PC-3 (cell line): ENCODE measurements around the gene SIPA1L3. TPM values are rescaled to one million over a fixed set of nuclear protein-coding genes. Genes with fewer than 3 reads are reported as not detected.

ENCODE experiments used
- ATAC-seq: fragments of 200-7000 bp; cut with Tn5 transposase; 2 replicates; pipeline ENCODE4 v1.9.1; 2020; ENCODE audit warnings: mild to moderate bottlenecking, moderate library complexity
- BruUV-seq: library from RNA; stranded (reverse); fragments of 400-500 nt; replicated peaks from 2 replicates; lab custom pipeline; 2021; lab: Mats Ljungman, UMichigan
- CTCF ChIA-PET: fragments of 300-600 bp; sonication (Branson Sonifier 250); formaldehyde crosslinking; loops from one replicate; lab custom pipeline; 2022; ENCODE audit warnings: antibody characterized with exemption; lab: Charles Lee
- POLR2A ChIA-PET: fragments of 300-600 bp; sonication (Branson Sonifier 250); formaldehyde crosslinking; loops from one replicate; lab custom pipeline; 2022; ENCODE audit warnings: antibody characterized with exemption; ENCODE audit not compliant: unreplicated experiment; lab: Charles Lee
- DNase-seq: peaks from one replicate; pipeline ENCODE4 v3.0.0-alpha.2; 2015
- H2AFZ ChIP-seq: fragments of 300-600 bp; sonication (generic); 2 replicates; pipeline ENCODE4 v1.6.0; 2016; ENCODE audit warnings: antibody characterized with exemption, low read length
- H3F3A ChIP-seq: fragments of 300-600 bp; sonication (generic); one replicate; pipeline ENCODE4 v1.6.0; 2017; ENCODE audit warnings: antibody characterized with exemption, low read length, control low read depth, mild to moderate bottlenecking; ENCODE audit not compliant: unreplicated experiment
- H3K27ac ChIP-seq: fragments of 300-600 bp; sonication (generic); 2 replicates; pipeline ENCODE4 v1.5.1; 2016; ENCODE audit warnings: mild to moderate bottlenecking, low read length
- H3K27me3 ChIP-seq: fragments of 300-600 bp; sonication (generic); 2 replicates; pipeline ENCODE4 v1.6.1; 2016; ENCODE audit warnings: low read length, mixed read lengths
- H3K36me3 ChIP-seq: fragments of 300-600 bp; sonication (generic); 2 replicates; pipeline ENCODE4 v1.6.1; 2016; ENCODE audit warnings: low read depth, mixed run types, low read length, mixed read lengths
- H3K4me1 ChIP-seq: fragments of 300-600 bp; sonication (generic); 2 replicates; pipeline ENCODE4 v1.5.1; 2016; ENCODE audit warnings: low read length; ENCODE audit not compliant: insufficient read depth
- H3K4me2 ChIP-seq: fragments of 300-600 bp; sonication (generic); 2 replicates; pipeline ENCODE4 v1.6.0; 2016; ENCODE audit warnings: low read length
- H3K4me3 ChIP-seq: fragments of 300-600 bp; sonication (generic); 2 replicates; pipeline ENCODE4 v1.5.1; 2016; ENCODE audit warnings: mild to moderate bottlenecking, low read length, mixed read lengths
- H3K79me2 ChIP-seq: fragments of 300-600 bp; sonication (generic); 2 replicates; pipeline ENCODE4 v1.6.1; 2017; ENCODE audit warnings: low read length, mixed read lengths
- H3K9ac ChIP-seq: fragments of 300-600 bp; sonication (generic); 2 replicates; pipeline ENCODE4 v1.6.0; 2016; ENCODE audit warnings: mild to moderate bottlenecking, low read length
- H3K9me2 ChIP-seq: fragments of 300-600 bp; sonication (generic); replicated peaks from 2 replicates; pipeline ENCODE4 v1.6.1; 2016; ENCODE audit warnings: mixed run types, low read length, mixed read lengths
- H3K9me3 ChIP-seq: fragments of 300-600 bp; sonication (generic); 2 replicates; pipeline ENCODE4 v1.6.1; 2016; ENCODE audit warnings: low read length, mixed read lengths
- H4K20me1 ChIP-seq: fragments of 300-600 bp; sonication (generic); 2 replicates; pipeline ENCODE4 v1.6.1; 2016; ENCODE audit warnings: low read length, mixed read lengths
- EZH2 ChIP-seq: fragments of 300-600 bp; sonication (generic); IDR thresholded peaks from one replicate; pipeline ENCODE4 v1.6.1; 2017; ENCODE audit warnings: antibody characterized with exemption, mild to moderate bottlenecking, low read length; ENCODE audit not compliant: unreplicated experiment
- EZH2phosphoT487 ChIP-seq: fragments of 300-600 bp; sonication (generic); IDR thresholded peaks from 2 replicates; pipeline ENCODE4 v1.6.1; 2018; ENCODE audit warnings: mild to moderate bottlenecking, antibody characterized with exemption, low read length, borderline replicate concordance
- intact Hi-C: fragments of 100-400 bp; cut with micrococcal nuclease; formaldehyde crosslinking; loops from 2 replicates; pipeline ENCODE4 v1.9.0; 2023
- total RNA-seq: library from RNA; depleted of rRNA; stranded (reverse); fragments of >200 nt; gene quantifications from 2 replicates; pipeline ENCODE4 v1.2.3, GENCODE V29; 2014
- TF ChIP-seq, protein P1 (sequence below): fragments of 300-600 bp; sonication (generic); conservative IDR thresholded peaks from 2 replicates; pipeline ENCODE4 v1.5.1; 2017; ENCODE audit warnings: antibody characterized with exemption, low read depth, mild to moderate bottlenecking, low read length

Gene SIPA1L3
- total RNA-seq, 1 experiment from 2014 or later: 38.7 TPM

DNA sequence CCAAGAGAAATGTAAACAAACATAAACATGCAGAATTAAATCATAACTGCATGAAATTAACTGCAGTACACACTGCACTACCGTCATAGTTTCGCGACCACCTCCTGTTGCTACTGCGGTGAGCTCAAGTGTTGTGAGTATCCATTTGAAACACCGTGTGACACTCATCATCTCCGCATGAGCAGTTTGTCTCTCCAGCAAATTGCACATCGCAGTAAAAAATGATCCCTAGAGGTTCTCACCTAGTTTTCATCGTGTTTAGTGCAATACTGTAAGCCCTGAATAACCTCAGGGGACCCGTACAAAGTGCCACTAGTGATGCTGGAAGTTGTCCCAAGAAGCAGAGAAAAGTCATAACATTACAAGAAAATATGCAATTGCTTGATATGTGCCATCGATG, 169.3 kb downstream of the SIPA1L3 start:
- intact Hi-C loops: no loop called here
- BruUV-seq: no TSS peak
- ATAC-seq (no peak), DNase-seq (no peak)
- Histone ChIP-seq H3K9me2 (no peaks in the 10 kb centered on the region), H3K4me1 (peaks cover 17% of the 10 kb centered on the region), H3K27me3 (no peaks in the 10 kb centered on the region), H3K4me3 (no peak overlapping the region), H3K9me3 (no peaks in the 10 kb centered on the region), H3K27ac (no peak overlapping the region), H3K36me3 (no peaks in the 10 kb centered on the region; the same call in none of the 2 replicates), H2AFZ (no peak overlapping the region), H3K9ac (no peak overlapping the region), H4K20me1 (no peaks in the 10 kb centered on the region), H3K79me2 (peaks cover 17% of the 10 kb centered on the region; the same call in 1 of the 2 replicates), H3K4me2 (no peak overlapping the region), H3F3A (no peaks in the 10 kb centered on the region)
- POLR2A ChIA-PET: no interaction called here
- CTCF ChIA-PET: no interaction called here
- TF ChIP-seq, protein P1, sequence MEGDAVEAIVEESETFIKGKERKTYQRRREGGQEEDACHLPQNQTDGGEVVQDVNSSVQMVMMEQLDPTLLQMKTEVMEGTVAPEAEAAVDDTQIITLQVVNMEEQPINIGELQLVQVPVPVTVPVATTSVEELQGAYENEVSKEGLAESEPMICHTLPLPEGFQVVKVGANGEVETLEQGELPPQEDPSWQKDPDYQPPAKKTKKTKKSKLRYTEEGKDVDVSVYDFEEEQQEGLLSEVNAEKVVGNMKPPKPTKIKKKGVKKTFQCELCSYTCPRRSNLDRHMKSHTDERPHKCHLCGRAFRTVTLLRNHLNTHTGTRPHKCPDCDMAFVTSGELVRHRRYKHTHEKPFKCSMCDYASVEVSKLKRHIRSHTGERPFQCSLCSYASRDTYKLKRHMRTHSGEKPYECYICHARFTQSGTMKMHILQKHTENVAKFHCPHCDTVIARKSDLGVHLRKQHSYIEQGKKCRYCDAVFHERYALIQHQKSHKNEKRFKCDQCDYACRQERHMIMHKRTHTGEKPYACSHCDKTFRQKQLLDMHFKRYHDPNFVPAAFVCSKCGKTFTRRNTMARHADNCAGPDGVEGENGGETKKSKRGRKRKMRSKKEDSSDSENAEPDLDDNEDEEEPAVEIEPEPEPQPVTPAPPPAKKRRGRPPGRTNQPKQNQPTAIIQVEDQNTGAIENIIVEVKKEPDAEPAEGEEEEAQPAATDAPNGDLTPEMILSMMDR: no peak
- TF ChIP-seq EZH2phosphoT487 (no peak), EZH2 (no peak)

GRCh38 chr19:38078302-38078930, 171.4 kb downstream of the SIPA1L3 start:
- H3K4me1 ChIP-seq: peaks cover 17% of the 10 kb centered on the region
- H3K27ac ChIP-seq: no peak overlapping the region
- no peak overlapping the region for H3K4me3 ChIP-seq
- H4K20me1 ChIP-seq: no peaks in the 10 kb centered on the region
- H3F3A ChIP-seq: no peaks in the 10 kb centered on the region
- peaks cover 9% of the 10 kb centered on the region; the same call in 1 of the 2 replicates for H3K79me2 ChIP-seq
- no peaks in the 10 kb centered on the region for H3K9me3 ChIP-seq
- no peaks in the 10 kb centered on the region for H3K9me2 ChIP-seq
- ATAC-seq (no peak), DNase-seq (no peak)
- H3K36me3 ChIP-seq: no peaks in the 10 kb centered on the region; the same call in 1 of the 2 replicates
- intact Hi-C loops: no loop called here
- no peaks in the 10 kb centered on the region for H3K27me3 ChIP-seq
- H3K9ac ChIP-seq: no peak overlapping the region
- ChIA-PET CTCF (no interaction called here), POLR2A (no interaction called here)
- no peak overlapping the region for H2AFZ ChIP-seq
- TF ChIP-seq, protein P1: no peak
- no peak for TF ChIP-seq EZH2phosphoT487
- no peak for TF ChIP-seq EZH2
- no TSS peak for BruUV-seq
- no peak overlapping the region for H3K4me2 ChIP-seq

- Histone ChIP-seq H4K20me1 (no peaks in the 10 kb centered on the region), H3K4me1 (peaks cover 17% of the 10 kb centered on the region), H3K9me2 (no peaks in the 10 kb centered on the region), H3K9me3 (no peaks in the 10 kb centered on the region), H3K9ac (no peak overlapping the region), H3K27me3 (no peaks in the 10 kb centered on the region), H3K36me3 (no peaks in the 10 kb centered on the region; the same call in 1 of the 2 replicates), H3K4me3 (no peak overlapping the region), H3K27ac (peak overlapping the region; percentile 70), H2AFZ (no peak overlapping the region), H3K4me2 (peak overlapping the region; percentile 53; the same call in 1 of the 2 replicates), H3K79me2 (peaks cover 9% of the 10 kb centered on the region; the same call in 1 of the 2 replicates), H3F3A (no peaks in the 10 kb centered on the region)
- DNase-seq (peak; percentile 86), ATAC-seq (peak; percentile 98)
- ChIA-PET POLR2A (interaction anchor here (0.6 kb wide), 1 partner anchor 148 kb away, joined by 3 read pairs; no protein-coding TSS in a partner anchor), CTCF (interaction anchor here (1.0 kb wide), 1 partner anchor 178 kb away, joined by 4 read pairs; no protein-coding TSS in a partner anchor)
- TF ChIP-seq EZH2phosphoT487 (no peak), EZH2 (no peak)
- TF ChIP-seq, protein P1: no peak
- intact Hi-C loops: no loop called here
- BruUV-seq: no TSS peak
Measured at GRCh38 chr19:38079926-38080380, 172.9 kb downstream of the SIPA1L3 start.
